Effector memory CD8-positive, alpha-beta T cell (primary cell): ENCODE data around the gene CDH23.

Experiments used
- ATAC-seq: fragments of 150-1000 bp; cut with Tn5 transposase; replicated peaks from 2 replicates; pipeline ENCODE4 v1.10.0; 2021; ENCODE audit warnings: mild to moderate bottlenecking, moderate library complexity
- DNase-seq, 3 experiments: peaks; one replicate each; pipeline ENCODE4 v3.0.0; 2021
- H3K27ac Mint-ChIP-seq, 2 donors: one replicate each; pipeline ENCODE4 v1.8.0; 2022; ENCODE audit warnings: mild to moderate bottlenecking in 2 of 2, mixed read lengths in 2 of 2, moderate library complexity in 2 of 2
- H3K27me3 Mint-ChIP-seq, 2 donors: one replicate each; pipeline ENCODE4 v1.8.0; 2022; ENCODE audit warnings: mixed read lengths in 2 of 2
- H3K36me3 Mint-ChIP-seq: one replicate; pipeline ENCODE4 v1.8.0; 2022; ENCODE audit warnings: mild to moderate bottlenecking, moderate library complexity, mixed read lengths; ENCODE audit not compliant: insufficient read depth
- H3K4me1 Mint-ChIP-seq, 2 donors: one replicate each; pipeline ENCODE4 v1.8.0; 2022; ENCODE audit warnings: low read depth in 2 of 2, mixed read lengths in 2 of 2
- H3K4me3 Mint-ChIP-seq, 2 donors: one replicate each; pipeline ENCODE4 v1.8.0; 2022; ENCODE audit warnings: mild to moderate bottlenecking in 2 of 2, mixed read lengths in 2 of 2, moderate library complexity in 2 of 2
- H3K9me3 Mint-ChIP-seq, 2 donors: one replicate each; pipeline ENCODE4 v1.8.0; 2022; ENCODE audit warnings: mixed read lengths in 2 of 2

The CDH23 gene

DNA sequence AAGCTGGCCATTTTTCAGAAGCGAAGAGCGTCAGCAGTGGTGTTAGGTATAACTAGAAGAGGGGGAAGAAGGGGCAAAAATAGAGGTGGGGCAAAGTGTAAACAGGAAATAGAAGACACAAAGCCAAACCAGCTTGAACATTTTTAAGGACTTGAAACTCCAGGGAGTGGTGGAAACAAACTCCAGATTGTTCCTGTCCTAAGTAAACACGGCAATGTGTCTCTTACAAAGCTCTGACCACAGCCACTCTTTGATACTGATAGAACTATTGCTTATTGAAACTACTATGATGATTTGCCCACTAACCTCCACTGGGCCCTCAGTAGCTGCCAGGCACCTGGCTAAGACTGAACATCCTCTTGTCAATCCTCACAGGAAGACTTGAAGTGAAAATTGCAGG is 20.8 kb upstream of the CDH23 start:
- ATAC-seq = no peak

DNA sequence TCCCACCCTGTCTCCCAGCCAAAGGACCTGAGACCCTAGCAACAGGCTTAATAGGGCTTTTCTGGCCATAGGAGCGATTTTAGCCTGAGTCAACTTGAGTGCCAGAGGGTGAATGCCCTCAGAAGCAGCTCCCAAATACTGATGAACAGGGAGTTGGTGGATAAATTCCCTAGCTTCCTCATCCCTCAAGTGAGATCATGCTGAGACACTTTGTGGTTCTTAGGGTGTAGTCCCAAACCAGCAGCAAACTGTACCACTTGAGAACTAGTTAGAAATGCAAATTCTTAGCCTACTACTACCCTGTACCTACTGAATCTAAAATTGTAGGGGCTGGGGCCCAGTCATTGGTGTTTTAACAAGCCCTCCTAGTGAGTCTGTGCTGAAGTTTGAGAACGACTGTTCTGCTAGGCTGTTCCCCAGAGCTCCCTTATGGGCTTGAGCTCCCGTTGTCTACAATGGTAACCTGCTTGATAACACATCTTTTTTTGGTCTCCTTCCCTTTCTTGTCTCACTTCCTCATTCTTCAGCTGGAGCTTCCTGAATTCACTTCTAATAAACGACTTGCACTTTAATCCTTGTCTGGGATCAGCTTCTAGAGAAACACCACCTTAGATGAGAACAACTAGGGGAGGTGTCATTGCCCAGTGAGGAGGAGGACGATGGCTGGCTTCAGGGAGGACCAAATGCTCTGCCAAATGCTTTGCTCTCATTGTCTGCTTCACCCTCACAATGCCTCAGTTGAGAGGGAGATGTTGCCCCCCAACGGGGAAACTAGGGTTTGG is 18.2 kb upstream of the CDH23 start:
- Mint-ChIP-seq H3K4me3 (no peak overlapping the region), H3K27me3 (peaks cover 4 to 28% of the 10 kb centered on the region in 2 donors), H3K9me3 (no peaks in the 10 kb centered on the region), H3K27ac (no peak overlapping the region), H3K36me3 (no peaks in the 10 kb centered on the region), H3K4me1 (peaks cover 3 to 5% of the 10 kb centered on the region in 2 donors)
- DNase-seq (no peak), ATAC-seq (no peak)

More for the DNA sequence above, 20.8 kb upstream of the CDH23 start:
- no peak for DNase-seq
- H3K4me3 Mint-ChIP-seq = peak overlapping the region in 1 of 2 donors; percentile 70
- no peaks in the 10 kb centered on the region for H3K9me3 Mint-ChIP-seq
- peaks cover 20 to 44% of the 10 kb centered on the region in 2 donors for H3K27me3 Mint-ChIP-seq
- no peak overlapping the region for H3K27ac Mint-ChIP-seq
- no peaks in the 10 kb centered on the region for H3K36me3 Mint-ChIP-seq
- peaks cover 3 to 5% of the 10 kb centered on the region in 2 donors for H3K4me1 Mint-ChIP-seq

GRCh38 chr10:71379118-71379766 is 17.5 kb upstream of the CDH23 start:
- no peak overlapping the region for H3K27ac Mint-ChIP-seq
- no peaks in the 10 kb centered on the region for H3K36me3 Mint-ChIP-seq
- H3K9me3 Mint-ChIP-seq = no peaks in the 10 kb centered on the region
- peaks cover 3 to 5% of the 10 kb centered on the region in 2 donors for H3K4me1 Mint-ChIP-seq
- DNase-seq (no peak), ATAC-seq (no peak)
- peaks cover 0 to 21% of the 10 kb centered on the region in 2 donors for H3K27me3 Mint-ChIP-seq
- no peak overlapping the region for H3K4me3 Mint-ChIP-seq

DNA sequence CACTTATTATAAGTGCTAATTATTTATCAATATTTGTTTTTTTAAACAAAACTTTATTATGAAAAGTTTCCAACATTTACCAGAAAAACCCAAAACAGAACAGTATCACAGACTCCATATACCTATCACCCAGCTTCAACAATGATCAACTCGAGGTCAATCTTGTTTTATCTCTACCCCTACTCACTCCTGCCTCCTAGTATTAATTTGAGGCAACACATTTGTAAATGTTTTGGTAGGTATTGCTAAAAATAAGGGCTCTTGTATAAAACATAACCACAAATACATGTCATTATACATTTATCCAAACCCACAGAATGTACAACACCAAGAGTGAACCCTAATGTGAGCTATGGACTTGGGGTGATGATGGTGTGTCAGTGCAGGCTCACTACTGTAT is 15.9 kb upstream of the CDH23 start:
- H3K4me1 Mint-ChIP-seq = peaks cover 3 to 5% of the 10 kb centered on the region in 2 donors
- no peak for ATAC-seq
- no peaks in the 10 kb centered on the region for H3K9me3 Mint-ChIP-seq
- no peak for DNase-seq
- H3K4me3 Mint-ChIP-seq = no peak overlapping the region
- H3K36me3 Mint-ChIP-seq = no peaks in the 10 kb centered on the region
- peaks cover 0 to 13% of the 10 kb centered on the region in 2 donors for H3K27me3 Mint-ChIP-seq
- no peak overlapping the region for H3K27ac Mint-ChIP-seq

GRCh38 chr10:71381611-71382010 is 15.1 kb upstream of the CDH23 start:
- Mint-ChIP-seq H3K4me3 (no peak overlapping the region), H3K4me1 (peaks cover 3 to 5% of the 10 kb centered on the region in 2 donors), H3K27me3 (peaks cover 0 to 13% of the 10 kb centered on the region in 2 donors), H3K36me3 (no peaks in the 10 kb centered on the region), H3K27ac (no peak overlapping the region), H3K9me3 (no peaks in the 10 kb centered on the region)
- DNase-seq (no peak), ATAC-seq (no peak)

DNA sequence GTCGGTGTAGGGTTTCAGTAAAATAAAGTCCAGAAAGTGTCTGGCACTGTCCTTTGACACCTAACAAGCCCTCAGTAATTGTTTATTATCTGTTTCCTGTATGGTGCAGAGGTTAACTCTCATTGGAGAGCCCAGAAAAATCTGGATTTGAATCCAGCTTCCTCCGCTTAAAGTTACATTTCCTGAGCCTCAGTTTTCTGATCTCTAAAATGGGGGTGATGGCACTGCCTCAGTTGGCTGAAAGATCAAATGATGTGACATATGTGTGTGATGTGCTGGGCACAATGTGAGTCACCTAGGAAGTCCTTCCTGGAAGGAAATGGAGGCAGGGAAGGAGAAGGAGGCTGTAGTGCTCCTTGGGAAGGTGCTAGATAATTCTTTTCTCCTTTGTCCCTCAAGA is 14.7 kb upstream of the CDH23 start:
- Mint-ChIP-seq H3K36me3 (no peaks in the 10 kb centered on the region), H3K9me3 (no peaks in the 10 kb centered on the region), H3K27me3 (peaks cover 0 to 13% of the 10 kb centered on the region in 2 donors), H3K4me3 (no peak overlapping the region), H3K27ac (no peak overlapping the region), H3K4me1 (peaks cover 3 to 5% of the 10 kb centered on the region in 2 donors)
- no peak for ATAC-seq
- no peak for DNase-seq

- no peak overlapping the region for H3K4me3 Mint-ChIP-seq
- H3K27me3 Mint-ChIP-seq = peaks cover 0 to 17% of the 10 kb centered on the region in 2 donors
- DNase-seq = no peak
- ATAC-seq = no peak
- no peaks in the 10 kb centered on the region for H3K36me3 Mint-ChIP-seq
- H3K9me3 Mint-ChIP-seq = no peaks in the 10 kb centered on the region
- H3K4me1 Mint-ChIP-seq = no peaks in the 10 kb centered on the region
- H3K27ac Mint-ChIP-seq = no peak overlapping the region
Observed at GRCh38 chr10:71382757-71383156, 14.0 kb upstream of the CDH23 start.

GRCh38 chr10:71383972-71384687 is 12.6 kb upstream of the CDH23 start:
- H3K9me3 Mint-ChIP-seq = no peaks in the 10 kb centered on the region
- no peak overlapping the region for H3K4me3 Mint-ChIP-seq
- peaks cover 5 to 27% of the 10 kb centered on the region in 2 donors for H3K27me3 Mint-ChIP-seq
- ATAC-seq = peak; percentile 99
- H3K4me1 Mint-ChIP-seq = no peaks in the 10 kb centered on the region
- H3K36me3 Mint-ChIP-seq = no peaks in the 10 kb centered on the region
- DNase-seq = peak; percentile 73 to 76 (median 75)
- no peak overlapping the region for H3K27ac Mint-ChIP-seq

- H3K9me3 Mint-ChIP-seq = no peaks in the 10 kb centered on the region
- H3K36me3 Mint-ChIP-seq = no peaks in the 10 kb centered on the region
- no peak overlapping the region for H3K4me3 Mint-ChIP-seq
- ATAC-seq = no peak
- H3K27me3 Mint-ChIP-seq = peaks cover 27 to 50% of the 10 kb centered on the region in 2 donors
- DNase-seq = no peak
- no peak overlapping the region for H3K27ac Mint-ChIP-seq
- no peaks in the 10 kb centered on the region for H3K4me1 Mint-ChIP-seq
Observed at GRCh38 chr10:71388171-71388570, 8.5 kb upstream of the CDH23 start.

GRCh38 chr10:71388583-71389310 is 8.0 kb upstream of the CDH23 start:
- H3K4me1 Mint-ChIP-seq = no peaks in the 10 kb centered on the region
- no peaks in the 10 kb centered on the region for H3K36me3 Mint-ChIP-seq
- ATAC-seq = no peak
- no peak overlapping the region for H3K4me3 Mint-ChIP-seq
- H3K27ac Mint-ChIP-seq = no peak overlapping the region
- H3K27me3 Mint-ChIP-seq = peaks cover 32 to 56% of the 10 kb centered on the region in 2 donors
- DNase-seq = no peak
- H3K9me3 Mint-ChIP-seq = no peaks in the 10 kb centered on the region

- no peak for DNase-seq
Observed at GRCh38 chr10:71389768-71390460, 6.8 kb upstream of the CDH23 start.

GRCh38 chr10:71390461-71390835 is 6.3 kb upstream of the CDH23 start:
- Mint-ChIP-seq H3K27ac (no peak overlapping the region), H3K4me3 (no peak overlapping the region), H3K36me3 (no peaks in the 10 kb centered on the region), H3K4me1 (no peaks in the 10 kb centered on the region), H3K9me3 (no peaks in the 10 kb centered on the region), H3K27me3 (peaks cover 46 to 73% of the 10 kb centered on the region in 2 donors)
- no peak for DNase-seq
- ATAC-seq = no peak

More at GRCh38 chr10:71389768-71390460, 6.8 kb upstream of the CDH23 start:
- H3K36me3 Mint-ChIP-seq = no peaks in the 10 kb centered on the region
- H3K27me3 Mint-ChIP-seq = peaks cover 41 to 67% of the 10 kb centered on the region in 2 donors
- H3K4me1 Mint-ChIP-seq = no peaks in the 10 kb centered on the region
- H3K4me3 Mint-ChIP-seq = no peak overlapping the region
- H3K9me3 Mint-ChIP-seq = no peaks in the 10 kb centered on the region
- no peak overlapping the region for H3K27ac Mint-ChIP-seq
- ATAC-seq = no peak
